ENCODE data around the gene LAMC1.

The LAMC1 gene

GRCh38 chr1:183191833-183192232 is 168.6 kb downstream of the LAMC1 start:
- DNase-seq (ENCODE audit: low read depth in 2 of 2): no peak

GRCh38 chr1:183193963-183194525 is 170.8 kb downstream of the LAMC1 start:
- no peak for DNase-seq (ENCODE audit: low read depth in 2 of 2)

- DNase-seq (ENCODE audit: low read depth in 2 of 2): no peak
Measured at GRCh38 chr1:183194527-183195141, 171.4 kb downstream of the LAMC1 start.

- no peak for DNase-seq (ENCODE audit: low read depth in 2 of 2)
Measured at GRCh38 chr1:183195142-183195574, 171.9 kb downstream of the LAMC1 start.

All from stimulated activated CD4-positive, alpha-beta T cell treated with anti-CD3 and anti-CD28 coated beads, Interleukin-12 subunit alpha, Interleukin-12 subunit beta, amount 100 ng/mL, for 24 hours (primary cell).